HepG2 (cell line): ENCODE measurements around the gene CFD. TPM values are rescaled to one million over a fixed set of nuclear protein-coding genes. Genes with fewer than 3 reads are reported as not detected.

Source experiments
- IRF2 ChIP-seq: IDR thresholded peaks from 2 replicates; pipeline ENCODE4 v1.6.1; 2018; ENCODE audit warnings: missing genetic modification reagents, missing compliant biosample characterization
- ISL2 ChIP-seq: sonication (generic); formaldehyde crosslinking; IDR thresholded peaks from 2 replicates; pipeline ENCODE4 v1.5.0; 2020; ENCODE audit warnings: missing genetic modification reagents
- NKX3-1 ChIP-seq: sonication (generic); formaldehyde crosslinking; IDR thresholded peaks from 2 replicates; pipeline ENCODE4 v1.5.0; 2020; ENCODE audit warnings: missing genetic modification reagents
- RFX3 ChIP-seq: IDR thresholded peaks from 2 replicates; pipeline ENCODE4 v1.6.1; 2016; ENCODE audit warnings: missing biosample characterization, missing genetic modification reagents
- RORA ChIP-seq: sonication (generic); formaldehyde crosslinking; IDR thresholded peaks from 2 replicates; pipeline ENCODE4 v1.5.0; 2020; ENCODE audit warnings: mild to moderate bottlenecking, missing genetic modification reagents, moderate library complexity
- ZKSCAN5 ChIP-seq: sonication (generic); formaldehyde crosslinking; IDR thresholded peaks from 2 replicates; pipeline ENCODE4 v1.5.1; 2020; ENCODE audit warnings: mild to moderate bottlenecking, missing genetic modification reagents
- ZNF569 ChIP-seq: sonication (generic); formaldehyde crosslinking; IDR thresholded peaks from 2 replicates; pipeline ENCODE4 v1.5.0; 2020; ENCODE audit warnings: mild to moderate bottlenecking, missing genetic modification reagents, moderate library complexity, borderline replicate concordance
- ZNF629 ChIP-seq: sonication (generic); formaldehyde crosslinking; conservative IDR thresholded peaks from 2 replicates; pipeline ENCODE4 v1.5.0; 2020; ENCODE audit warnings: missing genetic modification reagents
- ZNF766 ChIP-seq: sonication (generic); formaldehyde crosslinking; IDR thresholded peaks from 2 replicates; pipeline ENCODE4 v1.5.0; 2020; ENCODE audit warnings: missing genetic modification reagents, borderline replicate concordance
- polyA plus RNA-seq, 8 experiments: library from polyadenylated mRNA; depleted of rRNA in 3 of 8; stranded (reverse) in 7 of 8; unstranded in 1 of 8; fragments of >200 nt; fragmentation: Illumina TruSeq in 4 of 8; extraction: Trizol in 4 of 8; gene quantifications; 2 replicates each; pipeline versions ENCODE4 v1.2.1 to v1.2.3, GENCODE V29; 2011 to 2016; ENCODE audit warnings: low read depth in 4 of 8, missing spikeins in 1 of 8, mixed read lengths in 1 of 8; ENCODE audit not compliant: insufficient read depth in 1 of 8
- total RNA-seq, 5 experiments: library from RNA; depleted of rRNA; stranded (reverse); fragments of >200 nt; fragmentation: Illumina TruSeq; extraction: Trizol; gene quantifications; 2 replicates each; pipeline ENCODE4 v1.2.3, GENCODE V29; 2016; ENCODE audit warnings: low read depth in 1 of 5
- TF ChIP-seq, protein P1 (sequence below): sonication (generic); formaldehyde crosslinking; IDR thresholded peaks from 2 replicates; pipeline ENCODE4 v1.9.0; 2021; ENCODE audit warnings: missing genetic modification reagents, borderline replicate concordance
- TF ChIP-seq, protein P2 (sequence below): sonication (generic); formaldehyde crosslinking; IDR thresholded peaks from 2 replicates; pipeline ENCODE4 v1.8.0; 2022; ENCODE audit warnings: missing genetic modification reagents, mild to moderate bottlenecking, inconsistent platforms, borderline replicate concordance
- TF ChIP-seq, protein P3 (sequence below): sonication (generic); formaldehyde crosslinking; IDR thresholded peaks from 2 replicates; pipeline ENCODE4 v1.5.1; 2020; ENCODE audit warnings: mild to moderate bottlenecking, missing genetic modification reagents, moderate library complexity
- TF ChIP-seq, protein P4 (sequence below): sonication (generic); formaldehyde crosslinking; IDR thresholded peaks from 2 replicates; pipeline ENCODE4 v1.4.0; 2020; ENCODE audit warnings: mild to moderate bottlenecking, missing genetic modification reagents
- TF ChIP-seq, protein P5 (sequence below): sonication (generic); formaldehyde crosslinking; IDR thresholded peaks from 2 replicates; pipeline ENCODE4 v1.4.0; 2020; ENCODE audit warnings: missing genetic modification reagents, borderline replicate concordance

CFD gene
- total and polyA plus RNA-seq, 2 of the 13 experiments (the other 11 are each of a cell fraction or from before 2014, with no cell fraction given): 2.3 to 4.6 TPM

DNA sequence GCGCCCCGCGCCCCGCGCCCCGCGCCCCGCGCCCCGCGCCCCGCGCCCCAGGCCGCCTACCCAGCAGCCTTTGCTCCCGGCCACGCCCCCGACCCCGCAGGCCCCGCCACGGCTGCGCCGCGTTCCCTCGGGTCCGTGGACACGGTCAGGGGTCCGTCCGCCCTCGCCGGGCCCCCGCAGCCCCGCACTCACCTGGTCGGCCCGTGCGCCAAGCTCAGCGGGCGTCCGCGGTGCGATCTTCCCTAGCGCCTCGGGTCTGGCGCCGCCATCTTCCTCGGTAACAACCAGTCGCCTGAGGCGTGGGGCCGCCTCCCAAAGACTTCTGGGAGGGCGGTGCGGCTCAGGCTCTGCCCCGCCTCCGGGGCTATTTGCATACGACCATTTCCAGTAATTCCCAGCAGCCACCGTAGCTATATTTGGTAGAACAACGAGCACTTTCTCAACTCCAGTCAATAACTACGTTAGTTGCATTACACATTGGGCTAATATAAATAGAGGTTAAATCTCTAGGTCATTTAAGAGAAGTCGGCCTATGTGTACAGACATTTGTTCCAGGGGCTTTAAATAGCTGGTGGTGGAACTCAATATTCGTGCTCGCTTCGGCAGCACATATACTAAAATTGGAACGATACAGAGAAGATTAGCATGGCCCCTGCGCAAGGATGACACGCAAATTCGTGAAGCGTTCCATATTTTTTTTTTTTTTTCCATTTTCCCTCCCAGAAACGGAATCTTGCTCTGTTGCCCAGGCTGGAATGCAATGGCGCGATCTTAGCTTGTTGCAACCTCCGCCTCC, 33.6 kb downstream of the CFD start, which contains the start of the genes MED16 and RNU6-9 (continued):
- no peak for TF ChIP-seq ZNF629 (CRISPR knock-in tag)
- TF ChIP-seq RORA (CRISPR knock-in tag): no peak
- peak; percentile 72; the same call in 1 of the 2 replicates for TF ChIP-seq ZNF569 (CRISPR knock-in tag)
- TF ChIP-seq RFX3 (CRISPR knock-in tag): no peak
- TF ChIP-seq ISL2 (CRISPR knock-in tag): no peak
- TF ChIP-seq ZNF766 (CRISPR knock-in tag): peak; percentile 43; the same call in 1 of the 2 replicates
- TF ChIP-seq IRF2: peak; percentile 26; the same call in 1 of the 2 replicates
- TF ChIP-seq, protein P1, sequence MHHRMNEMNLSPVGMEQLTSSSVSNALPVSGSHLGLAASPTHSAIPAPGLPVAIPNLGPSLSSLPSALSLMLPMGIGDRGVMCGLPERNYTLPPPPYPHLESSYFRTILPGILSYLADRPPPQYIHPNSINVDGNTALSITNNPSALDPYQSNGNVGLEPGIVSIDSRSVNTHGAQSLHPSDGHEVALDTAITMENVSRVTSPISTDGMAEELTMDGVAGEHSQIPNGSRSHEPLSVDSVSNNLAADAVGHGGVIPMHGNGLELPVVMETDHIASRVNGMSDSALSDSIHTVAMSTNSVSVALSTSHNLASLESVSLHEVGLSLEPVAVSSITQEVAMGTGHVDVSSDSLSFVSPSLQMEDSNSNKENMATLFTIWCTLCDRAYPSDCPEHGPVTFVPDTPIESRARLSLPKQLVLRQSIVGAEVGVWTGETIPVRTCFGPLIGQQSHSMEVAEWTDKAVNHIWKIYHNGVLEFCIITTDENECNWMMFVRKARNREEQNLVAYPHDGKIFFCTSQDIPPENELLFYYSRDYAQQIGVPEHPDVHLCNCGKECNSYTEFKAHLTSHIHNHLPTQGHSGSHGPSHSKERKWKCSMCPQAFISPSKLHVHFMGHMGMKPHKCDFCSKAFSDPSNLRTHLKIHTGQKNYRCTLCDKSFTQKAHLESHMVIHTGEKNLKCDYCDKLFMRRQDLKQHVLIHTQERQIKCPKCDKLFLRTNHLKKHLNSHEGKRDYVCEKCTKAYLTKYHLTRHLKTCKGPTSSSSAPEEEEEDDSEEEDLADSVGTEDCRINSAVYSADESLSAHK: no peak
- TF ChIP-seq, protein P2, sequence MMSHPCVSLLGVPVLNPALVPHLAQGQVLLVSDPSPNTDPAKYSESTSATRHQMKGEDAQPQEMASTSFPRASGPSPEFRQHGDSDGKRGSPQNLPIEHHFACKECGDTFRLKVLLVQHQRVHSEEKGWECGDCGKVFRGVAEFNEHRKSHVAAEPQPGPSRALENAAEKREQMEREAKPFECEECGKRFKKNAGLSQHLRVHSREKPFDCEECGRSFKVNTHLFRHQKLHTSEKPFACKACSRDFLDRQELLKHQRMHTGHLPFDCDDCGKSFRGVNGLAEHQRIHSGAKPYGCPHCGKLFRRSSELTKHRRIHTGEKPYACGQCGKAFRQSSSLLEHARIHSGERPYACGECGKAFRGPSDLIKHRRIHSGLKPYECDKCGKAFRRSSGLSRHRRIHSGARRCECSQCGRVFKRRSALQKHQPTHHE (CRISPR knock-in tag): no peak; the same call in 1 of the 2 replicates
- TF ChIP-seq, protein P3, sequence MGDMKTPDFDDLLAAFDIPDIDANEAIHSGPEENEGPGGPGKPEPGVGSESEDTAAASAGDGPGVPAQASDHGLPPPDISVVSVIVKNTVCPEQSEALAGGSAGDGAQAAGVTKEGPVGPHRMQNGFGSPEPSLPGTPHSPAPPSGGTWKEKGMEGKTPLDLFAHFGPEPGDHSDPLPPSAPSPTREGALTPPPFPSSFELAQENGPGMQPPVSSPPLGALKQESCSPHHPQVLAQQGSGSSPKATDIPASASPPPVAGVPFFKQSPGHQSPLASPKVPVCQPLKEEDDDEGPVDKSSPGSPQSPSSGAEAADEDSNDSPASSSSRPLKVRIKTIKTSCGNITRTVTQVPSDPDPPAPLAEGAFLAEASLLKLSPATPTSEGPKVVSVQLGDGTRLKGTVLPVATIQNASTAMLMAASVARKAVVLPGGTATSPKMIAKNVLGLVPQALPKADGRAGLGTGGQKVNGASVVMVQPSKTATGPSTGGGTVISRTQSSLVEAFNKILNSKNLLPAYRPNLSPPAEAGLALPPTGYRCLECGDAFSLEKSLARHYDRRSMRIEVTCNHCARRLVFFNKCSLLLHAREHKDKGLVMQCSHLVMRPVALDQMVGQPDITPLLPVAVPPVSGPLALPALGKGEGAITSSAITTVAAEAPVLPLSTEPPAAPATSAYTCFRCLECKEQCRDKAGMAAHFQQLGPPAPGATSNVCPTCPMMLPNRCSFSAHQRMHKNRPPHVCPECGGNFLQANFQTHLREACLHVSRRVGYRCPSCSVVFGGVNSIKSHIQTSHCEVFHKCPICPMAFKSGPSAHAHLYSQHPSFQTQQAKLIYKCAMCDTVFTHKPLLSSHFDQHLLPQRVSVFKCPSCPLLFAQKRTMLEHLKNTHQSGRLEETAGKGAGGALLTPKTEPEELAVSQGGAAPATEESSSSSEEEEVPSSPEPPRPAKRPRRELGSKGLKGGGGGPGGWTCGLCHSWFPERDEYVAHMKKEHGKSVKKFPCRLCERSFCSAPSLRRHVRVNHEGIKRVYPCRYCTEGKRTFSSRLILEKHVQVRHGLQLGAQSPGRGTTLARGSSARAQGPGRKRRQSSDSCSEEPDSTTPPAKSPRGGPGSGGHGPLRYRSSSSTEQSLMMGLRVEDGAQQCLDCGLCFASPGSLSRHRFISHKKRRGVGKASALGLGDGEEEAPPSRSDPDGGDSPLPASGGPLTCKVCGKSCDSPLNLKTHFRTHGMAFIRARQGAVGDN (CRISPR knock-in tag): peak; percentile 79
- TF ChIP-seq ZKSCAN5: no peak
- TF ChIP-seq NKX3-1 (CRISPR knock-in tag): 0 out of 2 replicates have a peak, but pooled peaks have one; percentile 58
- TF ChIP-seq, protein P4, sequence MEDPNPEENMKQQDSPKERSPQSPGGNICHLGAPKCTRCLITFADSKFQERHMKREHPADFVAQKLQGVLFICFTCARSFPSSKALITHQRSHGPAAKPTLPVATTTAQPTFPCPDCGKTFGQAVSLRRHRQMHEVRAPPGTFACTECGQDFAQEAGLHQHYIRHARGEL: no peak
- TF ChIP-seq, protein P5, sequence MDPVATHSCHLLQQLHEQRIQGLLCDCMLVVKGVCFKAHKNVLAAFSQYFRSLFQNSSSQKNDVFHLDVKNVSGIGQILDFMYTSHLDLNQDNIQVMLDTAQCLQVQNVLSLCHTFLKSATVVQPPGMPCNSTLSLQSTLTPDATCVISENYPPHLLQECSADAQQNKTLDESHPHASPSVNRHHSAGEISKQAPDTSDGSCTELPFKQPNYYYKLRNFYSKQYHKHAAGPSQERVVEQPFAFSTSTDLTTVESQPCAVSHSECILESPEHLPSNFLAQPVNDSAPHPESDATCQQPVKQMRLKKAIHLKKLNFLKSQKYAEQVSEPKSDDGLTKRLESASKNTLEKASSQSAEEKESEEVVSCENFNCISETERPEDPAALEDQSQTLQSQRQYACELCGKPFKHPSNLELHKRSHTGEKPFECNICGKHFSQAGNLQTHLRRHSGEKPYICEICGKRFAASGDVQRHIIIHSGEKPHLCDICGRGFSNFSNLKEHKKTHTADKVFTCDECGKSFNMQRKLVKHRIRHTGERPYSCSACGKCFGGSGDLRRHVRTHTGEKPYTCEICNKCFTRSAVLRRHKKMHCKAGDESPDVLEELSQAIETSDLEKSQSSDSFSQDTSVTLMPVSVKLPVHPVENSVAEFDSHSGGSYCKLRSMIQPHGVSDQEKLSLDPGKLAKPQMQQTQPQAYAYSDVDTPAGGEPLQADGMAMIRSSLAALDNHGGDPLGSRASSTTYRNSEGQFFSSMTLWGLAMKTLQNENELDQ (CRISPR knock-in tag): no peak
